HG02884 (cell line): Measurements from ENCODE around the gene CLSTN2.
"Not testable (repeated sequence)": the region's sequence is repeated elsewhere in the genome, so short reads cannot be mapped to it uniquely, and the experiment has no call there.

Experiments used
- ATAC-seq: cut with Tn5 transposase; IDR thresholded peaks from one replicate; pipeline ENCODE4 v1.9.1; 2021; ENCODE audit warnings: mild to moderate bottlenecking, moderate library complexity; ENCODE audit not compliant: unreplicated experiment

The CLSTN2 gene

GRCh38 chr3:140403079-140403478, 468.1 kb downstream of the CLSTN2 start:
- no peak for ATAC-seq

DNA sequence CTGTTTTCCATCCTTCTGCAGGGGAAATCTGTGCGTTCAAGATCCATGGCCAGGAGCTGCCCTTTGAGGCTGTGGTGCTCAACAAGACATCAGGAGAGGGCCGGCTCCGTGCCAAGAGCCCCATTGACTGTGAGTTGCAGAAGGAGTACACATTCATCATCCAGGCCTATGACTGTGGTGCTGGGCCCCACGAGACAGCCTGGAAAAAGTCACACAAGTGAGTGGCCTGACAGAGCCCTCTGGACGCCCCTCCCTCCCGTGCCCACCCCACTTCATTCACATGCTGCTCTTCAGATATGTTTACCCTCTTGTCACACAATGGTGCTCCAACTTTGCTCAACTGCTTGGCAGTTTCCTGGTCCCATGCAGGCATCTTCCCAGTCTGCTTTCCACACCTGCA, 468.6 kb downstream of the CLSTN2 start:
- no peak for ATAC-seq

DNA sequence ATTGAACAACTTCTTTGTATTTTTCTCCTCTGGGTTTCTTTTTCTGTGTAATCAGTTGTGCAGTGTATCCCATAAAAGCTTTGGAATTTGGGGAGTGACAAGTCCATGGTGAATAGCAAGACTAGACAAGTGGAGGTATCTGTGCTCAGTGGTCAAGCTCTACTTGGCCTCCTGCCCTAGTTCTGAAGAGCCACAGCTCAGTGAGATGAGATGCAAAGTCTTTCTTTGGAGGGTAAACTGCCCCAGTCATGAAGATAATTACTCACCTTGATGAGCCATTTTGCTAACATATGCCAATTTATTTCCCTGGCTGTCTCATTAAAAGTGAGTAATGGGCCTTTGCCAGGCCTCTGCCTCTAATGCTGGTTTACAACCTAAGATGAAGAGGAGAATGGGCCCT, 471.7 kb downstream of the CLSTN2 start:
- no peak for ATAC-seq

- no peak for ATAC-seq
Observed at GRCh38 chr3:140408252-140408651, 473.3 kb downstream of the CLSTN2 start.

DNA sequence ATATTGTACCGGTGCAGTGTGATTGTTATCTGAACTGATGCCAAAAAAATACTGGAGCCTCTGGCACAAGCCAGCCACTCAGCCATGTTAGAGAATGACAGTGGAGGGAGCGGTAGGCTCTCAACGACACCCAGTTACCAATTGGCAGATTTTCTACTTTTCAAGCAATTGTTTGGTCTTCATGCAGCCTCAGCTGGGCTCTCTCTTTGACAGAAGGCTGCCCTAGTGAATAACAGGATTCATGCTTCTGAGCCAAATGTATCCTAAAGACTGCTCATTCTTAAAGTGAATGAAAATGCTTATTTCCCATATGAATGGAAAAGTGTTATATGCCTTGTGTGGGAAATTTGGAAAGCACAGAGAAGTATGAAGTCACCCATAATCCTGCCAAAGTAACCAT, 481.7 kb downstream of the CLSTN2 start:
- ATAC-seq, result no peak

DNA sequence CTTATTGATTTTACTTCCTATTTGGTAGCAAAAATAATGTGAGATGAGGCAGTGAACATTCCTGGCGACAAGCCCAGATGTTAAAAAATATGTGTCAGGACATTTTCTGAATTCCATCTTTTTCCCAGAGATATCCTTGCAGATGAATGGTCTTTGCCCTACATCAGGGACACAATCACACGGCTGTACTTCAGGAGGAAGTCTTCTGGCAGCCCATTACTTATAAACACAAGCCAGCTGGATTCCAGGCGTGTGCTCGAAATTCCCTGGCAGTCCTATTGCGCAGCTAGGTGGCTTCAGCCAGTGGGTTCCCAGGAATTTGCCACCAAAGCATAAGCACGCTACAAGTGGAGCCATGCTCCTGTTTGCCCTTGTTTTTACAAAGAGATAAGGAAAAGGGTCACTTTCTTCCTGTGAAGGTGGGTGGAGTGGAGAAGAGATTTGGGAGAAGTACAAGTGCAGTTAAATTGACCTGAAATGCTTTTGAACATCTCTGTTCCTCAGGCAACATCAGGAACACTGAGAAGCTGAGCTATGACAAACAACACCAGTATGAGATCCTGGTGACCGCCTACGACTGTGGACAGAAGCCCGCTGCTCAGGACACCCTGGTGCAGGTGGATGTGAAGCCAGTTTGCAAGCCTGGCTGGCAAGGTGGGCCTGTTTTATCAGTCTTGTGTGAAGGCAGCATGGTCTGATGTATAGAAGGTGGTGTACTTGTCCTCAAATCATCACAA, 485.8 kb downstream of the CLSTN2 start:
- no peak for ATAC-seq

- no peak for ATAC-seq
Observed at GRCh38 chr3:140421884-140422283, 486.9 kb downstream of the CLSTN2 start.

- no peak for ATAC-seq
Observed at GRCh38 chr3:140423146-140423545, 488.2 kb downstream of the CLSTN2 start.

GRCh38 chr3:140423574-140423973, 488.6 kb downstream of the CLSTN2 start:
- not testable (repeated sequence) for ATAC-seq

DNA sequence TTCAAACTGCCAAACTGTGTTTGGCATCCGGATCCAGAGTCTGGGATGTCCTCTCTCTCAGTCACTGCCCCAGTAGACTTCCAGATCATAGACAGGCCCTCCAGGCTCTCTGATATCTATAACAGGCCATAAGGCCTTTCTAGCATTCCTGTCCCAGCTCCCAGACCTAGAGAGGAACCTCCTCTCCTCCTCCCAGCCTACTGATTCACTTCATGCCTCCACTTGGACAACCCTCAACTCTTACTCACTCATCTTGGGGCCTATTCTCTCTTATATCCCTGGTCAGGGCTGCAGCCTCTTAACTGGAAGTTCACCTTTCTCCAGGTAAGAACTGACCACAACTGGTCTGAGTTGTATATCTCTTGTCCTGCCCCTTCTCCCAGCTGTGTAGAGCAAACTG, 489.2 kb downstream of the CLSTN2 start:
- no peak for ATAC-seq

DNA sequence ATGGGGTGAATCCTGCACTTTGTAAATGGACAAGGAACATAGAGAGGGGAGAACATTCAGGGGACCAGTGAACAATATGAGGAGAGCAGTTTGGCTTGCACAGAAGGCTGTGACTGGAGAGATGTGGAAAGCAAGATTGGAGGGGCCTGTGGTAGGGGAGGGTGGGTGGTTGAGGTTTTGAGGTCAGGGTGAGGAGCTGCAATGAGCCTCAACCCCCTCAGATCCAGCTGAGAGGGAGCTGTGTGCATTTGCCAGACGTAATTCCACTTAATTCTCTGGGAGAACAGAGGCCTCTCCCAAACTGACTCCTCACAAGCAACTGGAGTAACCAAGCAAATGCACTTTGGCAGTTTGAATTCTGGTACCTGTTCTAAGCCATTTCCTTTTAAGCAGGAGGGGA, 489.7 kb downstream of the CLSTN2 start:
- no peak for ATAC-seq

DNA sequence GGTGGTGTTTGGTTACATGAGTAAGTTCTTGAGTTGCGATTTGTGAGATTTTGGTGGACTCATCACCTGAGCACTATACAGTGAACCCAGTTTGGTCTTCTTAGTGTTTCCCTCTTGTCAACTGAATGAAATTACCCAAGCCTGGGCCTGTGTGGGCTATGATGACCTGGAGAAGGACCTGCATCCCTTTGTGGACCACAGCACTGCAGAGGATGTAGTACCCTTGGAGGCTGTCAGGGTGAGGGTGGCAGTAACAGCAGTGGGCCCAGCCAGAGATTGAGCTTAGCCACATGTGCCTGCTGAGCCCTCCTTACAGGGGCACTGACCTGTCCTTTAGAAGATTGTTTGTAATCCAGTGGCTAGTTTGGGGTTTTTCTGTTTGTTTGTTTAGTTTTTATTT, 492.8 kb downstream of the CLSTN2 start:
- ATAC-seq, result no peak

DNA sequence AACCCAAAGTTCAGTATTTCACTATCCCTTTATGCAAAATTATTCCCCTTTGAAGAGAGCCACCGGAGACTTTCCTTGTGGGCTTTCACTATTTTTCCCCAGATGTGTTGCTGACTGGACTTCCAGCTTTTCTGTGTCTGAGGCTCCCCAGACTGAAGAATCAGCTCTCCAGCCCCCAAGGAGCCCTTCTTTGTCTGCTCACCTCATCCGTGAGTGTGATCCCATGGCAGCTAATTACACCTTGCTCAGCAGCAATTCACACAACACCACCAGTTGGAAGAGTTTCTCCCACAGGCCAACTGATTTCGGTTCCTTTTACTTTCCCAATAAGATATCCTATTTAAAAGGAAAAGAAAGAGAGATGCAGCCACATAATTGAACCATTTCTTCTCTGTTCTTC, 493.4 kb downstream of the CLSTN2 start:
- no peak for ATAC-seq

DNA sequence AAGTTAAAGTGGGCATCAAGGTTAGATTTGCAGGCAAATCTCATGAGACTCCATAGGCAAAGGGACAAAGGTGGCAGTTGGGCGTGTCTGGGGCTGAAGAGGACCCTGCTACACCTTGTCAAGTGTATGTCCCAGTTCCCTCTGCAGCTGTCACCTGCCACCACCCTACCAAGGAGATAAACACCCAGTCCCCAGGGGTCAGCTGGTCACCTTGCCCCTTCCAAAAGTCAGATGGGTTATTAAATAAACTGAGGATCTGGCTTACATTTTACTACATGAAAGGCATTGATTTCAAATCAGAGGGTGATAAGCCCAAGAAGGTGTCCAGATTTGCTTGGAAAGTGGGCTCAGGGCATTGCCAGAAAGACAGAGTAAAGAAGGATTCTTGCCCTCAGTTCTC, 494.8 kb downstream of the CLSTN2 start:
- ATAC-seq, result no peak

- no peak for ATAC-seq
Observed at GRCh38 chr3:140430494-140430893, 495.5 kb downstream of the CLSTN2 start.

- no peak for ATAC-seq
Observed at GRCh38 chr3:140432229-140432669, 497.3 kb downstream of the CLSTN2 start.

DNA sequence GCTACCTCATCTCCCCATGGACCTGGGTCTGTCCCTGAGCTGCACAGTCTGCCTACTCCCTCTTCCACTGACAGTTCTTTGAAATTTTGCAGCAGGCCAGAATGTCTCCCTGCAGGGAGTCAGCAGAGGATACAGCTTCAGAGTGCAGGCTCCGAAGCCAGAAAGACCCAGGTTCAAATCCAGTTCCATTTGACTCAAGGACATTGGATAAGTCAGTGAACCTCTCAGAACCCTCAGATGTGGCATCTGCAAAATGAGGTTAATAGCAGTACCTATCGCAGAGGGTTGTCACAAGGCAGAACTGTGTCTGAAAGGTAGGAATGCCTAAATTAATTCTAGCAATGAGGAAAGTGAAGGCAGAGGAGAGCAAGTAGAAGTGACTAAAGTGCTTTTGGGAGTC, 498.4 kb downstream of the CLSTN2 start:
- ATAC-seq, result no peak

DNA sequence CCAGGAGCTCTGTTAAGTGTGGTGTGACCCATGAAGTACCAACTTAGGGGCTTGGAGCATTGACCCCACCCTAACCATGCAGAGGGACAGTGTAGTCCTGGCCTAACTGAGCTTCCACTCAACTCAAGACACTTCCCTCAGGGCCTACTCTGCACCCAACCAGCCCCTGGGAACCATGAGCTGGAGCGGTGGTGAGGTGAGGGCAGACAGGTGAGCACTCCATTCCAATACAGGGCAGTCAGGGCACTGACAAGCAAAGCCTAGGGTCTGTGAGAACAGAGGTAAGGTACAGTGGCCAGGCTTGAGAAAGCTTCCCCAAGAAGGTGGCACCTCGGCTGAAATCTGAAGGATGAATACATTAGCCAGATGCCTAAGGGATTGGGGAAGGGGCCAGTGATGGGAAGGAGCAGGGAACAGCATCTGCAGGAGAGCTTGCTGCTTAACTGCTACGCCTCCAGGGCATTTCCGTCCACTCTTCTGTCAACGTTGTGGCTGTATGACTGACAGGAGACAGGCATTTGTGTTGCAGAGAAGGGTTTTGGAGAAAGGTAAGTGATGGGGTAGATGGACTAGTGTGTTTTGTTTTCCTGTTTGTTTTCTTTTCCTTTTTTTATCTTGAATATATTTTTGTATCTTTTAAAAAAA, 499.4 kb downstream of the CLSTN2 start:
- no peak for ATAC-seq

- no peak for ATAC-seq
Observed at GRCh38 chr3:140436421-140436820, 501.4 kb downstream of the CLSTN2 start.

GRCh38 chr3:140438736-140439470, 503.9 kb downstream of the CLSTN2 start:
- no peak for ATAC-seq

DNA sequence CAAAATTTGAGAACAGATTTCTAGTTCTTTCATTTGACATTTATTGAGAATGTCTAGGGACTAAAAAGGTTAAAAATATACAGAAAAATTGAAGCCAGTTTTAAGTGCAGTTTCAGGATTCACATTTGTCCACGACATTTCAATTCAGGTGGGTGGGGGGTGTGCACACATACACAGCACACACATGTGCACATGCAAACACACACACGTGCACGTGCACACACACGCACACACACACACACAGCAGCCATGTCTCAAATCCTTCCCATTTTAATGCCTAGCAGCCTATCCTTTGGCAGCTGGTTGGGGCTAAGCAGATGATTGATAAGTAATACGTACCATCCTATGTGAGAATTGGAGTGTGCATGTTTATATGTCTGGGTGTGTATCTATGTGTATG, 504.5 kb downstream of the CLSTN2 start:
- no peak for ATAC-seq

GRCh38 chr3:140440446-140440845, 505.5 kb downstream of the CLSTN2 start:
- ATAC-seq, result no peak
